Measurements from ENCODE around the gene AK5.

Gene AK5

GRCh38 chr1:77319036-77319705 lies 37.4 kb downstream of the AK5 start:
- no peak overlapping the region for H3K4me3 ChIP-seq (ENCODE audit: low read depth, low read length)
- no peak overlapping the region for H3K4me2 ChIP-seq (ENCODE audit: low read length)
- no peak overlapping the region for H2AFZ ChIP-seq
- no peak overlapping the region for H3K27ac ChIP-seq
- no peaks in the 10 kb centered on the region for H3K79me2 ChIP-seq
- H3K9ac ChIP-seq, result no peak overlapping the region
- no peaks in the 10 kb centered on the region for H3K9me3 ChIP-seq (ENCODE audit: control insufficient read depth, low read length)
- TF ChIP-seq, protein P1, sequence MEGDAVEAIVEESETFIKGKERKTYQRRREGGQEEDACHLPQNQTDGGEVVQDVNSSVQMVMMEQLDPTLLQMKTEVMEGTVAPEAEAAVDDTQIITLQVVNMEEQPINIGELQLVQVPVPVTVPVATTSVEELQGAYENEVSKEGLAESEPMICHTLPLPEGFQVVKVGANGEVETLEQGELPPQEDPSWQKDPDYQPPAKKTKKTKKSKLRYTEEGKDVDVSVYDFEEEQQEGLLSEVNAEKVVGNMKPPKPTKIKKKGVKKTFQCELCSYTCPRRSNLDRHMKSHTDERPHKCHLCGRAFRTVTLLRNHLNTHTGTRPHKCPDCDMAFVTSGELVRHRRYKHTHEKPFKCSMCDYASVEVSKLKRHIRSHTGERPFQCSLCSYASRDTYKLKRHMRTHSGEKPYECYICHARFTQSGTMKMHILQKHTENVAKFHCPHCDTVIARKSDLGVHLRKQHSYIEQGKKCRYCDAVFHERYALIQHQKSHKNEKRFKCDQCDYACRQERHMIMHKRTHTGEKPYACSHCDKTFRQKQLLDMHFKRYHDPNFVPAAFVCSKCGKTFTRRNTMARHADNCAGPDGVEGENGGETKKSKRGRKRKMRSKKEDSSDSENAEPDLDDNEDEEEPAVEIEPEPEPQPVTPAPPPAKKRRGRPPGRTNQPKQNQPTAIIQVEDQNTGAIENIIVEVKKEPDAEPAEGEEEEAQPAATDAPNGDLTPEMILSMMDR (IDR thresholded peaks at IDR 0.05), result no peak
- no peaks in the 10 kb centered on the region for H3K36me3 ChIP-seq (ENCODE audit: control insufficient read depth, insufficient read depth, low read length)
- no peaks in the 10 kb centered on the region for H3K4me1 ChIP-seq
- no peaks in the 10 kb centered on the region for H3K27me3 ChIP-seq (ENCODE audit: control insufficient read depth, insufficient read depth, low read length)

DNA sequence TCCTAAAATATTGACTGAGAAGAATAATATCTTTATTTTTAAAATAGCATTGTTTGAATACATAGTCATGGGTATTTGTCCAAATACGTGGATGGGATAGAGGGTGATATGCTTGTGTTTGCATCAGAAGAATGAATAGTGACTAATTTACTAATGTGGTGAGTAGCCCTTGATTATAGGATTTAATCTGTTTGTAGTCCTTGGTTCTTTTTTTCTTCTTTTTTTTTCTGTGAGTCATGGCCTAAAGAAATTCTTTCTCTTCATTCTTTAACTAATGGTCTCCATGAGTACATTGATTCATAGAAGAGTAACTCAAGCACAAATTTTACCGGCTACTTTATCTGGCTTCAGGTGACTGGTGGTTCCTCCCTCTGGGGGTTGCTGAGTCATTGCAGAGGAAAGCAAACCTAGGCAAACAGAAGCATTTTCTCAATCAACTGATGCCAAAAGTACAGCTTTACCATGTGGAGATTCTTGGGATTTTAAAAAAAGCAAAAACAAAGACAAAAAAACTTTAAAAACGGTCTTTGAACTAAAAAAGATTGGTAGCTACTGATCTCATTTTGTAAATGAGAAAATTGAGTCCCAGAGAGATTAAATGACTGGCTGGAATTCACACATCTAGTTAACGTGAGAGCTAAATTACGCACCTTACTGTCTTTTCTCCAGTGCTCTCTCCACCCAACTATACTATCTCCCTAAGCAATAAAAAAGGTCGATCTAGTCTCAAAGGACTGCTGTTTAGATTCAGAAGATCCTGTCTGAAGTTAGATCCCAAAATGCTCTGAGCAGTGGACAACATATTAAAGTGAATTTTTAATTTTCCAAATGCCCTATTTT lies 40.5 kb downstream of the AK5 start:
- H3K4me1 ChIP-seq, result no peaks in the 10 kb centered on the region
- no peaks in the 10 kb centered on the region for H3K79me2 ChIP-seq
- H3K36me3 ChIP-seq (ENCODE audit: control insufficient read depth, insufficient read depth, low read length), result no peaks in the 10 kb centered on the region
- no peaks in the 10 kb centered on the region for H3K27me3 ChIP-seq (ENCODE audit: control insufficient read depth, insufficient read depth, low read length)
- no peak overlapping the region for H3K4me2 ChIP-seq (ENCODE audit: low read length)
- no peak overlapping the region for H3K27ac ChIP-seq
- no peaks in the 10 kb centered on the region for H3K9me3 ChIP-seq (ENCODE audit: control insufficient read depth, low read length)
- H2AFZ ChIP-seq, result no peak overlapping the region
- no peak overlapping the region for H3K9ac ChIP-seq
- no peak overlapping the region for H3K4me3 ChIP-seq (ENCODE audit: low read depth, low read length)
- TF ChIP-seq, protein P1 (IDR thresholded peaks at IDR 0.05), result no peak

- Histone ChIP-seq H3K9me3 (ENCODE audit: control insufficient read depth, low read length) (no peaks in the 10 kb centered on the region), H3K4me3 (ENCODE audit: low read depth, low read length) (no peak overlapping the region), H3K79me2 (no peaks in the 10 kb centered on the region), H3K27me3 (ENCODE audit: control insufficient read depth, insufficient read depth, low read length) (no peaks in the 10 kb centered on the region), H2AFZ (no peak overlapping the region), H3K4me1 (no peaks in the 10 kb centered on the region), H3K36me3 (ENCODE audit: control insufficient read depth, insufficient read depth, low read length) (no peaks in the 10 kb centered on the region), H3K9ac (no peak overlapping the region), H3K27ac (no peak overlapping the region), H3K4me2 (ENCODE audit: low read length) (no peak overlapping the region)
- TF ChIP-seq, protein P1 (IDR thresholded peaks at IDR 0.05), result no peak
Observed at GRCh38 chr1:77333501-77333900, 51.7 kb downstream of the AK5 start.

GRCh38 chr1:77336729-77337128 lies 54.9 kb downstream of the AK5 start:
- Histone ChIP-seq H3K9ac (no peak overlapping the region), H3K4me3 (ENCODE audit: low read depth, low read length) (no peak overlapping the region), H3K27ac (no peak overlapping the region), H2AFZ (no peak overlapping the region), H3K27me3 (ENCODE audit: control insufficient read depth, insufficient read depth, low read length) (no peaks in the 10 kb centered on the region), H3K36me3 (ENCODE audit: control insufficient read depth, insufficient read depth, low read length) (no peaks in the 10 kb centered on the region), H3K4me1 (no peaks in the 10 kb centered on the region), H3K9me3 (ENCODE audit: control insufficient read depth, low read length) (no peaks in the 10 kb centered on the region), H3K4me2 (ENCODE audit: low read length) (no peak overlapping the region), H3K79me2 (no peaks in the 10 kb centered on the region)
- TF ChIP-seq, protein P1 (IDR thresholded peaks at IDR 0.05), result no peak
